COR-L47 (cell line): ENCODE data around the gene ANKK1.

Experiments used
- DNase-seq: peaks from one replicate; lab custom pipeline; 2025; lab: John Stamatoyannopoulos, UW

Gene ANKK1

GRCh38 chr11:113377681-113378412 is 9.7 kb upstream of the ANKK1 start:
- DNase-seq: peak; percentile 78

GRCh38 chr11:113378692-113379091 is 8.9 kb upstream of the ANKK1 start:
- DNase-seq: no peak

- no peak for DNase-seq
These were observed 5.5 kb upstream of the ANKK1 start for GRCh38 chr11:113382121-113382520.

GRCh38 chr11:113384551-113384950 is 3.0 kb upstream of the ANKK1 start:
- no peak for DNase-seq

GRCh38 chr11:113385749-113386148 is 1.8 kb upstream of the ANKK1 start:
- DNase-seq: no peak

GRCh38 chr11:113386866-113387265 is 713 bp upstream of the ANKK1 start:
- no peak for DNase-seq

GRCh38 chr11:113389272-113389671 is 1.7 kb downstream of the ANKK1 start:
- DNase-seq: no peak

GRCh38 chr11:113392236-113392921 is 4.8 kb downstream of the ANKK1 start:
- DNase-seq: no peak

- no peak for DNase-seq
These were observed 6.0 kb downstream of the ANKK1 start for GRCh38 chr11:113393501-113393985.

GRCh38 chr11:113394919-113395318 is 7.3 kb downstream of the ANKK1 start:
- no peak for DNase-seq

- no peak for DNase-seq
These were observed 8.3 kb downstream of the ANKK1 start for GRCh38 chr11:113395782-113396336.

GRCh38 chr11:113396690-113397089 is 9.1 kb downstream of the ANKK1 start:
- DNase-seq: no peak

GRCh38 chr11:113397212-113397611 is 9.6 kb downstream of the ANKK1 start:
- no peak for DNase-seq

- no peak for DNase-seq
These were observed 10.2 kb downstream of the ANKK1 start for GRCh38 chr11:113397821-113398220.

- no peak for DNase-seq
These were observed 11.3 kb downstream of the ANKK1 start for GRCh38 chr11:113398669-113399430.

GRCh38 chr11:113400631-113401230 is 13.2 kb downstream of the ANKK1 start:
- DNase-seq: no peak

GRCh38 chr11:113401718-113402117 is 14.1 kb downstream of the ANKK1 start:
- peak; percentile 97 for DNase-seq

- no peak for DNase-seq
These were observed 17.4 kb downstream of the ANKK1 start for GRCh38 chr11:113404859-113405430.

GRCh38 chr11:113405724-113406478 is 18.3 kb downstream of the ANKK1 start:
- DNase-seq: no peak

- DNase-seq: no peak
These were observed 19.6 kb downstream of the ANKK1 start for GRCh38 chr11:113407163-113407562.

- DNase-seq: no peak
These were observed 20.6 kb downstream of the ANKK1 start for GRCh38 chr11:113408206-113408605.
